HepG2 (cell line): ENCODE data around the gene NEDD4L. TPM values are rescaled to one million over a fixed set of nuclear protein-coding genes. Genes with fewer than 3 reads are reported as not detected.

Experiments used
- ATAC-seq: fragments of 200-7000 bp; cut with Tn5 transposase; 3 replicates; pipeline ENCODE4 v1.9.1; 2020; ENCODE audit warnings: mild to moderate bottlenecking, moderate library complexity
- BruUV-seq: library from RNA; stranded (reverse); fragments of 400-500 nt; replicated peaks from 2 replicates; lab custom pipeline; 2021; lab: Mats Ljungman, UMichigan
- CTCF ChIA-PET: fragments of 300-600 bp; formaldehyde crosslinking; extraction: SDS; loops from one replicate; lab custom pipeline; 2021; ENCODE audit warnings: low total read pairs, inconsistent platforms, low intra/inter-chr PET ratio; lab: Yijun Ruan, JAX
- POLR2A ChIA-PET: fragments of 350-600 bp; sonication (Branson Sonifier 250); formaldehyde crosslinking; loops from one replicate; lab custom pipeline; 2020; ENCODE audit warnings: antibody characterized with exemption, inconsistent platforms; lab: Yijun Ruan, JAX
- DNase-seq: peaks from one replicate; pipeline ENCODE4 v3.0.0-alpha.2; 2015; ENCODE audit warnings: low spot score
- FAIRE-seq: peaks from 3 replicates; lab custom pipeline; 2011; peaks lifted over from hg19 to GRCh38; lab: Jason Lieb, UNC
- H2AFZ ChIP-seq: one replicate; pipeline ENCODE4 v1.6.1; 2011; ENCODE audit warnings: low read length, inconsistent platforms
- H3K27ac ChIP-seq: fragments of 300-600 bp; 3 replicates; pipeline ENCODE4 v1.8.0; 2011; ENCODE audit warnings: mixed run types, mild to moderate bottlenecking, mixed read lengths, low read length, inconsistent platforms; ENCODE audit not compliant: insufficient read depth; ENCODE audit errors: extremely low read length
- H3K27me3 ChIP-seq, 2 experiments: fragments of 200-600 bp in 1 of 2; 2 replicates in 1 of 2; 3 replicates in 1 of 2; pipeline versions ENCODE4 v1.6.0 to v1.8.0; 2011; ENCODE audit warnings: low read length in 2 of 2, mild to moderate bottlenecking in 2 of 2, moderate library complexity in 2 of 2, inconsistent platforms in 1 of 2; ENCODE audit not compliant: insufficient read depth in 2 of 2, control insufficient read depth in 1 of 2
- H3K36me3 ChIP-seq, 2 experiments: fragments of 200-600 bp in 1 of 2; replicated peaks in 1 of 2; 2 replicates in 1 of 2; 3 replicates in 1 of 2; pipeline versions ENCODE4 v1.5.1 to v1.8.0; 2011; ENCODE audit warnings: low read length in 2 of 2, inconsistent platforms in 1 of 2; ENCODE audit not compliant: insufficient read depth in 2 of 2, control insufficient read depth in 1 of 2
- H3K4me1 ChIP-seq: 2 replicates; pipeline ENCODE4 v1.5.1; 2012; ENCODE audit warnings: low read length, inconsistent platforms; ENCODE audit not compliant: insufficient read depth
- H3K4me2 ChIP-seq: 2 replicates; pipeline ENCODE4 v1.6.0; 2011; ENCODE audit warnings: low read depth, low read length, inconsistent platforms
- H3K4me3 ChIP-seq, 3 experiments: fragments of 200-600 bp in 1 of 3; sonication (generic), shearing (Covaris generic) in 1 of 3; replicated peaks in 1 of 3; 2 replicates each; pipeline ENCODE4 v1.5.1; 2011 to 2016; ENCODE audit warnings: low read length in 3 of 3, inconsistent platforms in 2 of 3, low read depth in 2 of 3, mild to moderate bottlenecking in 2 of 3, control low read depth in 1 of 3, mixed read lengths in 1 of 3; ENCODE audit not compliant: insufficient read depth in 1 of 3
- H3K79me2 ChIP-seq: one replicate; pipeline ENCODE4 v1.6.1; 2011; ENCODE audit warnings: low read length, inconsistent platforms; ENCODE audit not compliant: insufficient read depth
- H3K9ac ChIP-seq: 2 replicates; pipeline ENCODE4 v1.6.0; 2011; ENCODE audit warnings: mild to moderate bottlenecking, low read depth, low read length, inconsistent platforms; ENCODE audit not compliant: insufficient read depth
- H3K9me3 ChIP-seq: 2 replicates; pipeline ENCODE4 v1.5.1; 2012; ENCODE audit warnings: mild to moderate bottlenecking, low read length
- H4K20me1 ChIP-seq: 2 replicates; pipeline ENCODE4 v1.6.0; 2011; ENCODE audit warnings: inconsistent platforms, mild to moderate bottlenecking, low read length, moderate library complexity; ENCODE audit not compliant: insufficient read depth
- ELF3 ChIP-seq: IDR thresholded peaks from 2 replicates; pipeline ENCODE4 v1.6.1; 2016; ENCODE audit warnings: missing genetic modification reagents, missing compliant biosample characterization
- KMT2A ChIP-seq: sonication (generic); formaldehyde crosslinking; IDR thresholded peaks from 2 replicates; pipeline ENCODE4 v1.4.0; 2020; ENCODE audit warnings: missing genetic modification reagents
- MTF1 ChIP-seq: sonication (generic); formaldehyde crosslinking; IDR thresholded peaks from 2 replicates; pipeline ENCODE4 v1.5.0; 2020; ENCODE audit warnings: missing genetic modification reagents
- PRMT3 ChIP-seq: sonication (generic); formaldehyde crosslinking; IDR thresholded peaks from 2 replicates; pipeline ENCODE4 v1.8.1; 2022; ENCODE audit warnings: low read depth, mild to moderate bottlenecking, moderate library complexity, missing genetic modification reagents, borderline replicate concordance
- SRSF9 ChIP-seq: fragments of 200-400 bp; formaldehyde crosslinking; IDR thresholded peaks from 2 replicates; pipeline ENCODE4 v1.6.1; 2018; ENCODE audit warnings: borderline replicate concordance, mild to moderate bottlenecking, low read depth, low read length; ENCODE audit not compliant: insufficient read depth, poor library complexity, severe bottlenecking
- ZBED4 ChIP-seq: sonication (generic); formaldehyde crosslinking; IDR thresholded peaks from 2 replicates; pipeline ENCODE4 v1.4.0; 2020; ENCODE audit warnings: missing genetic modification reagents, borderline replicate concordance
- ZBTB37 ChIP-seq: sonication (generic); formaldehyde crosslinking; IDR thresholded peaks from 2 replicates; pipeline ENCODE4 v1.4.0; 2020; ENCODE audit warnings: mild to moderate bottlenecking, missing genetic modification reagents
- ZNF160 ChIP-seq: sonication (generic); formaldehyde crosslinking; IDR thresholded peaks from 2 replicates; pipeline ENCODE4 v1.8.0; 2022; ENCODE audit warnings: mild to moderate bottlenecking, inconsistent platforms, missing genetic modification reagents
- ZNF24 ChIP-seq: fragments of 450-650 bp; IDR thresholded peaks from 2 replicates; pipeline ENCODE4 v1.6.1; 2017; ENCODE audit warnings: antibody characterized with exemption, mild to moderate bottlenecking
- ZNF547 ChIP-seq: sonication (generic); formaldehyde crosslinking; IDR thresholded peaks from 2 replicates; pipeline ENCODE4 v1.5.1; 2020; ENCODE audit warnings: mild to moderate bottlenecking, missing genetic modification reagents
- WGBS: methylation state at CpG from one replicate; pipeline ENCODE4 v1.1.6; 2017; ENCODE audit warnings: low lambda C conversion rate; 5-methylcytosine and 5-hydroxymethylcytosine counted together
- in situ Hi-C: cut with HindIII; loops from 2 replicates; pipeline ENCODE4 v1.10.0; 2017; ENCODE audit warnings: low pct_unique_long_range_greater_than_20kb; ENCODE audit not compliant: extremely low pct_ligation_motif_present
- intact Hi-C: fragments of 100-400 bp; cut with micrococcal nuclease; formaldehyde crosslinking; loops from one replicate; pipeline ENCODE4 v1.10.0; 2022; ENCODE audit not compliant: unreplicated experiment
- polyA plus RNA-seq, 8 experiments: library from polyadenylated mRNA; depleted of rRNA in 3 of 8; stranded (reverse) in 7 of 8; unstranded in 1 of 8; fragments of >200 nt; fragmentation: Illumina TruSeq in 4 of 8; extraction: Trizol in 4 of 8; gene quantifications; 2 replicates each; pipeline versions ENCODE4 v1.2.1 to v1.2.3, GENCODE V29; 2011 to 2016; ENCODE audit warnings: low read depth in 4 of 8, missing spikeins in 1 of 8, mixed read lengths in 1 of 8; ENCODE audit not compliant: insufficient read depth in 1 of 8
- total RNA-seq, 5 experiments: library from RNA; depleted of rRNA; stranded (reverse); fragments of >200 nt; fragmentation: Illumina TruSeq; extraction: Trizol; gene quantifications; 2 replicates each; pipeline ENCODE4 v1.2.3, GENCODE V29; 2016; ENCODE audit warnings: low read depth in 1 of 5

Gene NEDD4L
- total and polyA plus RNA-seq, 2 of the 13 experiments (the other 11 are each of a cell fraction or from before 2014, with no cell fraction given) = 168 to 390 TPM

GRCh38 chr18:58207520-58208152, 163.6 kb downstream of the NEDD4L start:
- DNase-seq = no peak
- H3K27me3 ChIP-seq = no peaks in the 10 kb centered on the region
- H3K9ac ChIP-seq = no peak overlapping the region
- no peak for FAIRE-seq
- in situ Hi-C loops (no loop called here), intact Hi-C loops (no loop called here)
- ChIA-PET CTCF (no interaction called here), POLR2A (no interaction called here)
- no peaks in the 10 kb centered on the region for H3K36me3 ChIP-seq
- H3K9me3 ChIP-seq = no peaks in the 10 kb centered on the region
- no TSS peak for BruUV-seq
- H2AFZ ChIP-seq = no peak overlapping the region
- H3K4me2 ChIP-seq = no peak overlapping the region
- no peaks in the 10 kb centered on the region for H3K79me2 ChIP-seq
- H4K20me1 ChIP-seq = no peaks in the 10 kb centered on the region
- no peak overlapping the region for H3K4me3 ChIP-seq
- TF ChIP-seq ZNF24 (no peak), ZNF160 (CRISPR knock-in tag) (no peak), ELF3 (CRISPR knock-in tag) (no peak), PRMT3 (CRISPR knock-in tag) (no peak), KMT2A (CRISPR knock-in tag) (no peak), MTF1 (CRISPR knock-in tag) (no peak)
- no peak overlapping the region for H3K27ac ChIP-seq
- peaks cover 18% of the 10 kb centered on the region for H3K4me1 ChIP-seq
- ATAC-seq = no peak
- 100% methylated on average over 1 of the region's 5 CpGs for WGBS

- no peak for DNase-seq
- intact Hi-C loops = no loop called here
Measured at GRCh38 chr18:58208207-58208932, 164.3 kb downstream of the NEDD4L start.

More at GRCh38 chr18:58208207-58208932, 164.3 kb downstream of the NEDD4L start:
- no peaks in the 10 kb centered on the region for H3K9me3 ChIP-seq
- no peak overlapping the region for H3K4me2 ChIP-seq
- TF ChIP-seq ZBTB37 (CRISPR knock-in tag) (no peak), SRSF9 (no peak), ZBED4 (CRISPR knock-in tag) (no peak), ZNF547 (CRISPR knock-in tag) (no peak)
- 79% methylated on average over 4 of the region's 4 CpGs for WGBS
- no peak for FAIRE-seq
- H3K4me1 ChIP-seq = peaks cover 18% of the 10 kb centered on the region
- no peak overlapping the region for H3K27ac ChIP-seq
- in situ Hi-C loops = no loop called here
- no peak overlapping the region for H3K9ac ChIP-seq
- ChIA-PET POLR2A (no interaction called here), CTCF (no interaction called here)
- no peaks in the 10 kb centered on the region for H3K27me3 ChIP-seq
- H3K36me3 ChIP-seq = no peaks in the 10 kb centered on the region
- H2AFZ ChIP-seq = no peak overlapping the region
- no TSS peak for BruUV-seq
- ATAC-seq = no peak
- no peaks in the 10 kb centered on the region for H3K79me2 ChIP-seq
- H3K4me3 ChIP-seq = no peak overlapping the region
- no peaks in the 10 kb centered on the region for H4K20me1 ChIP-seq
